ENCODE data around the gene SHANK1.
A peak's percentile ranks its signal among the peaks of the same experiment; 100 is the strongest.

SHANK1 gene

GRCh38 chr19:50661766-50662650 is 57.6 kb downstream of the SHANK1 start:
- Histone ChIP-seq H3K36me3 (replicated peaks) (no peaks in the 10 kb centered on the region), H3K9me3 (no peaks in the 10 kb centered on the region), H3K4me3 (no peak overlapping the region), H3K27me3 (ENCODE audit: low read depth) (peaks cover 7% of the 10 kb centered on the region), H3K4me1 (peaks cover 4% of the 10 kb centered on the region; the same call in 1 of the 2 replicates)
- in situ Hi-C loops (cut with MboI; ENCODE audit: low sequenced_read_pairs), result no loop called here
- DNase-seq (ENCODE audit: low spot score in 2 of 2), result no peak

GRCh38 chr19:50661023-50661422 is 58.6 kb downstream of the SHANK1 start:
- Histone ChIP-seq H3K9me3 (no peaks in the 10 kb centered on the region), H3K4me3 (no peak overlapping the region), H3K4me1 (peaks cover 4% of the 10 kb centered on the region; the same call in 1 of the 2 replicates), H3K36me3 (replicated peaks) (no peaks in the 10 kb centered on the region), H3K27me3 (ENCODE audit: low read depth) (0 out of 2 replicates have a peak, but pooled peaks cover under 1% of the 10 kb centered on the region)
- no peak for DNase-seq (ENCODE audit: low spot score in 2 of 2)
- in situ Hi-C loops (cut with MboI; ENCODE audit: low sequenced_read_pairs), result no loop called here

GRCh38 chr19:50660088-50660366 is 59.6 kb downstream of the SHANK1 start:
- no peak for DNase-seq (ENCODE audit: low spot score in 2 of 2)
- Histone ChIP-seq H3K36me3 (replicated peaks) (no peaks in the 10 kb centered on the region), H3K27me3 (ENCODE audit: low read depth) (no peaks in the 10 kb centered on the region), H3K4me1 (peaks cover 4% of the 10 kb centered on the region; the same call in 1 of the 2 replicates), H3K9me3 (no peaks in the 10 kb centered on the region), H3K4me3 (no peak overlapping the region)
- in situ Hi-C loops (cut with MboI; ENCODE audit: low sequenced_read_pairs), result no loop called here

GRCh38 chr19:50659318-50660087 is 60.1 kb downstream of the SHANK1 start:
- DNase-seq (ENCODE audit: low spot score in 2 of 2), result no peak
- Histone ChIP-seq H3K36me3 (replicated peaks) (no peaks in the 10 kb centered on the region), H3K27me3 (ENCODE audit: low read depth) (no peaks in the 10 kb centered on the region), H3K9me3 (no peaks in the 10 kb centered on the region), H3K4me3 (no peak overlapping the region), H3K4me1 (peaks cover 4% of the 10 kb centered on the region; the same call in 1 of the 2 replicates)
- in situ Hi-C loops (cut with MboI; ENCODE audit: low sequenced_read_pairs), result no loop called here

- peak overlapping the region; percentile 12; the same call in 1 of the 2 replicates for H3K4me3 ChIP-seq
Measured at GRCh38 chr19:50658441-50659317, 60.9 kb downstream of the SHANK1 start.

GRCh38 chr19:50657712-50658440 is 61.7 kb downstream of the SHANK1 start:
- peaks cover 4% of the 10 kb centered on the region; the same call in 1 of the 2 replicates for H3K4me1 ChIP-seq
- peak overlapping the region; percentile 16 for H3K4me3 ChIP-seq
- in situ Hi-C loops (cut with MboI; ENCODE audit: low sequenced_read_pairs), result no loop called here
- H3K36me3 ChIP-seq (replicated peaks), result no peaks in the 10 kb centered on the region
- H3K9me3 ChIP-seq, result no peaks in the 10 kb centered on the region
- DNase-seq (ENCODE audit: low spot score in 2 of 2), result peak; percentile 57 to 92
- no peaks in the 10 kb centered on the region for H3K27me3 ChIP-seq (ENCODE audit: low read depth)

More at GRCh38 chr19:50658441-50659317, 60.9 kb downstream of the SHANK1 start:
- Histone ChIP-seq H3K27me3 (ENCODE audit: low read depth) (no peaks in the 10 kb centered on the region), H3K36me3 (replicated peaks) (no peaks in the 10 kb centered on the region), H3K9me3 (no peaks in the 10 kb centered on the region), H3K4me1 (peaks cover 4% of the 10 kb centered on the region; the same call in 1 of the 2 replicates)
- in situ Hi-C loops (cut with MboI; ENCODE audit: low sequenced_read_pairs), result no loop called here
- peak in 1 of 2 experiments; percentile 75 for DNase-seq (ENCODE audit: low spot score in 2 of 2)

- in situ Hi-C loops (cut with MboI; ENCODE audit: low sequenced_read_pairs), result no loop called here
- no peaks in the 10 kb centered on the region for H3K27me3 ChIP-seq (ENCODE audit: low read depth)
- H3K9me3 ChIP-seq, result no peaks in the 10 kb centered on the region
- no peak for DNase-seq (ENCODE audit: low spot score in 2 of 2)
- no peak overlapping the region for H3K4me3 ChIP-seq
- peaks cover 4% of the 10 kb centered on the region; the same call in 1 of the 2 replicates for H3K4me1 ChIP-seq
- no peaks in the 10 kb centered on the region for H3K36me3 ChIP-seq (replicated peaks)
Measured at GRCh38 chr19:50657222-50657669, 62.4 kb downstream of the SHANK1 start.

GRCh38 chr19:50654882-50655281 is 64.7 kb downstream of the SHANK1 start:
- DNase-seq (ENCODE audit: low spot score in 2 of 2), result no peak
- Histone ChIP-seq H3K27me3 (ENCODE audit: low read depth) (no peaks in the 10 kb centered on the region), H3K4me1 (peaks cover 4% of the 10 kb centered on the region; the same call in 1 of the 2 replicates), H3K4me3 (no peak overlapping the region), H3K36me3 (replicated peaks) (no peaks in the 10 kb centered on the region), H3K9me3 (no peaks in the 10 kb centered on the region)
- in situ Hi-C loops (cut with MboI; ENCODE audit: low sequenced_read_pairs), result no loop called here

- in situ Hi-C loops (cut with MboI; ENCODE audit: low sequenced_read_pairs), result no loop called here
- Histone ChIP-seq H3K36me3 (replicated peaks) (no peaks in the 10 kb centered on the region), H3K27me3 (ENCODE audit: low read depth) (no peaks in the 10 kb centered on the region), H3K4me3 (no peak overlapping the region), H3K4me1 (no peaks in the 10 kb centered on the region), H3K9me3 (no peaks in the 10 kb centered on the region)
- DNase-seq (ENCODE audit: low spot score in 2 of 2), result no peak
Measured at GRCh38 chr19:50652722-50653121, 66.9 kb downstream of the SHANK1 start.

- no peak for DNase-seq (ENCODE audit: low spot score in 2 of 2)
- Histone ChIP-seq H3K4me3 (no peak overlapping the region), H3K36me3 (replicated peaks) (no peaks in the 10 kb centered on the region), H3K4me1 (no peaks in the 10 kb centered on the region), H3K9me3 (no peaks in the 10 kb centered on the region), H3K27me3 (ENCODE audit: low read depth) (0 out of 2 replicates have a peak, but pooled peaks cover 3% of the 10 kb centered on the region)
- in situ Hi-C loops (cut with MboI; ENCODE audit: low sequenced_read_pairs), result no loop called here
Measured at GRCh38 chr19:50651174-50651573, 68.4 kb downstream of the SHANK1 start.

- Histone ChIP-seq H3K9me3 (no peaks in the 10 kb centered on the region), H3K36me3 (replicated peaks) (no peaks in the 10 kb centered on the region), H3K4me3 (no peak within 1 kb of the TSS), H3K4me1 (no peaks in the 10 kb centered on the region), H3K27me3 (ENCODE audit: low read depth) (0 out of 2 replicates have a peak, but pooled peaks cover 11% of the 10 kb centered on the region)
- DNase-seq (ENCODE audit: low spot score in 2 of 2), result peak; percentile 22 to 57
- in situ Hi-C loops (cut with MboI; ENCODE audit: low sequenced_read_pairs), result no loop called here
Measured at GRCh38 chr19:50649433-50650391, 69.9 kb downstream of the SHANK1 start, which contains the start of gene C19orf81. Gene C19orf81 (plus strand): TSS chr19:50649445. CDS start chr19:50649445, 0 bp downstream.

- DNase-seq (ENCODE audit: low spot score in 2 of 2), result no peak
- no peaks in the 10 kb centered on the region for H3K36me3 ChIP-seq (replicated peaks)
- no peak overlapping the region for H3K4me3 ChIP-seq
- in situ Hi-C loops (cut with MboI; ENCODE audit: low sequenced_read_pairs), result no loop called here
- 0 out of 2 replicates have a peak, but pooled peaks cover 11% of the 10 kb centered on the region for H3K27me3 ChIP-seq (ENCODE audit: low read depth)
- no peaks in the 10 kb centered on the region for H3K4me1 ChIP-seq
- H3K9me3 ChIP-seq, result no peaks in the 10 kb centered on the region
Measured at GRCh38 chr19:50648659-50649058, 70.9 kb downstream of the SHANK1 start.

All from HAP-1 (cell line).